ENCODE results near the gene PIWIL1. TPM values are rescaled to one million over a fixed set of nuclear protein-coding genes. Genes with fewer than 3 reads are reported as not detected.

Gene PIWIL1
- total and polyA plus RNA-seq, 2 experiments from 2014 or later, result not detected

GRCh38 chr12:130331146-130331545 lies 6.5 kb upstream of the PIWIL1 start:
- Mint-ChIP-seq H3K27ac (no peak overlapping the region), H3K4me3 (no peak overlapping the region), H3K27me3 (ENCODE audit: insufficient read depth, low read depth, poor library complexity) (peaks cover 14% of the 10 kb centered on the region), H3K9me3 (peaks cover 96% of the 10 kb centered on the region), H3K36me3 (ENCODE audit: low read depth) (peaks cover 42% of the 10 kb centered on the region), H3K4me1 (no peaks in the 10 kb centered on the region)
- Histone ChIP-seq H4K20me1 (replicated peaks; ENCODE audit: insufficient read depth) (no peaks in the 10 kb centered on the region), H3K36me3 (ENCODE audit: insufficient read depth) (no peaks in the 10 kb centered on the region), H3K27me3 (ENCODE audit: insufficient read depth) (no peaks in the 10 kb centered on the region), H3K4me2 (no peak overlapping the region), H2AFZ (no peak overlapping the region), H3K4me3 (no peak overlapping the region), H3K79me2 (replicated peaks; ENCODE audit: insufficient read depth) (no peaks in the 10 kb centered on the region), H3K27ac (ENCODE audit: low read depth) (no peak overlapping the region), H3F3A (replicated peaks; ENCODE audit: low read depth) (no peaks in the 10 kb centered on the region), H3K4me1 (ENCODE audit: insufficient read depth) (no peaks in the 10 kb centered on the region), H3K9me2 (ENCODE audit: insufficient read depth) (no peaks in the 10 kb centered on the region)
- TF ChIP-seq EZH2phosphoT487 (IDR thresholded peaks at IDR 0.05; ENCODE audit: unreplicated experiment), result no peak
- no peak for TF ChIP-seq JUNB (IDR thresholded peaks at IDR 0.05; ENCODE audit: unreplicated experiment)
- no peak for TF ChIP-seq EZH2 (IDR thresholded peaks at IDR 0.05; ENCODE audit: low read depth, unreplicated experiment)
- TF ChIP-seq, protein P1, sequence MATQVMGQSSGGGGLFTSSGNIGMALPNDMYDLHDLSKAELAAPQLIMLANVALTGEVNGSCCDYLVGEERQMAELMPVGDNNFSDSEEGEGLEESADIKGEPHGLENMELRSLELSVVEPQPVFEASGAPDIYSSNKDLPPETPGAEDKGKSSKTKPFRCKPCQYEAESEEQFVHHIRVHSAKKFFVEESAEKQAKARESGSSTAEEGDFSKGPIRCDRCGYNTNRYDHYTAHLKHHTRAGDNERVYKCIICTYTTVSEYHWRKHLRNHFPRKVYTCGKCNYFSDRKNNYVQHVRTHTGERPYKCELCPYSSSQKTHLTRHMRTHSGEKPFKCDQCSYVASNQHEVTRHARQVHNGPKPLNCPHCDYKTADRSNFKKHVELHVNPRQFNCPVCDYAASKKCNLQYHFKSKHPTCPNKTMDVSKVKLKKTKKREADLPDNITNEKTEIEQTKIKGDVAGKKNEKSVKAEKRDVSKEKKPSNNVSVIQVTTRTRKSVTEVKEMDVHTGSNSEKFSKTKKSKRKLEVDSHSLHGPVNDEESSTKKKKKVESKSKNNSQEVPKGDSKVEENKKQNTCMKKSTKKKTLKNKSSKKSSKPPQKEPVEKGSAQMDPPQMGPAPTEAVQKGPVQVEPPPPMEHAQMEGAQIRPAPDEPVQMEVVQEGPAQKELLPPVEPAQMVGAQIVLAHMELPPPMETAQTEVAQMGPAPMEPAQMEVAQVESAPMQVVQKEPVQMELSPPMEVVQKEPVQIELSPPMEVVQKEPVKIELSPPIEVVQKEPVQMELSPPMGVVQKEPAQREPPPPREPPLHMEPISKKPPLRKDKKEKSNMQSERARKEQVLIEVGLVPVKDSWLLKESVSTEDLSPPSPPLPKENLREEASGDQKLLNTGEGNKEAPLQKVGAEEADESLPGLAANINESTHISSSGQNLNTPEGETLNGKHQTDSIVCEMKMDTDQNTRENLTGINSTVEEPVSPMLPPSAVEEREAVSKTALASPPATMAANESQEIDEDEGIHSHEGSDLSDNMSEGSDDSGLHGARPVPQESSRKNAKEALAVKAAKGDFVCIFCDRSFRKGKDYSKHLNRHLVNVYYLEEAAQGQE (IDR thresholded peaks at IDR 0.05; ENCODE audit: unreplicated experiment), result no peak
- no peak for TF ChIP-seq ZNF114 (CRISPR knock-in tag; IDR thresholded peaks at IDR 0.05)
- TF ChIP-seq ZNF331 (CRISPR knock-in tag; IDR thresholded peaks at IDR 0.05; ENCODE audit: low read depth), result no peak
- no peak for TF ChIP-seq ETS1 (IDR thresholded peaks at IDR 0.05)
- no peak for TF ChIP-seq ZNF462 (CRISPR knock-in tag; IDR thresholded peaks at IDR 0.05)
- DNase-seq (ENCODE audit: low spot score), result no peak
- ATAC-seq, result no peak
